Tibial nerve (tissue), 3 donors: Measurements from ENCODE around the gene CTTNBP2.

ENCODE experiments used
- CTCF ChIP-seq, 5 experiments: fragments of 200-600 bp in 3 of 5; fragments of 450-650 bp in 2 of 5; sonication (generic) in 3 of 5; IDR thresholded peaks; one replicate each; pipeline ENCODE4 v1.5.1; 2016 to 2019; ENCODE audit warnings: antibody characterized with exemption in 5 of 5, mild to moderate bottlenecking in 3 of 5, moderate library complexity in 2 of 5
- POLR2A ChIP-seq, 2 donors: fragments of 450-650 bp; IDR thresholded peaks; one replicate each; pipeline ENCODE4 v1.6.1; 2017; ENCODE audit warnings: antibody characterized with exemption in 2 of 2, mild to moderate bottlenecking in 2 of 2, moderate library complexity in 2 of 2

- TF ChIP-seq POLR2A (IDR thresholded peaks at IDR 0.05) (no peak), CTCF (IDR thresholded peaks at IDR 0.05) (no peak)
Observed at GRCh38 chr7:117782761-117783160, 90.5 kb downstream of the CTTNBP2 start.
